Stimulated activated CD8-positive, alpha-beta memory T cell treated with anti-CD3 and anti-CD28 coated beads, Interleukin-7, amount 100 ng/mL, for 24 hours (primary cell): ENCODE measurements around the gene C1orf167.

ENCODE experiments used
- DNase-seq: peaks from one replicate; pipeline ENCODE4 v3.0.0-alpha.2; 2020; ENCODE audit warnings: low read depth

Gene C1orf167

DNA sequence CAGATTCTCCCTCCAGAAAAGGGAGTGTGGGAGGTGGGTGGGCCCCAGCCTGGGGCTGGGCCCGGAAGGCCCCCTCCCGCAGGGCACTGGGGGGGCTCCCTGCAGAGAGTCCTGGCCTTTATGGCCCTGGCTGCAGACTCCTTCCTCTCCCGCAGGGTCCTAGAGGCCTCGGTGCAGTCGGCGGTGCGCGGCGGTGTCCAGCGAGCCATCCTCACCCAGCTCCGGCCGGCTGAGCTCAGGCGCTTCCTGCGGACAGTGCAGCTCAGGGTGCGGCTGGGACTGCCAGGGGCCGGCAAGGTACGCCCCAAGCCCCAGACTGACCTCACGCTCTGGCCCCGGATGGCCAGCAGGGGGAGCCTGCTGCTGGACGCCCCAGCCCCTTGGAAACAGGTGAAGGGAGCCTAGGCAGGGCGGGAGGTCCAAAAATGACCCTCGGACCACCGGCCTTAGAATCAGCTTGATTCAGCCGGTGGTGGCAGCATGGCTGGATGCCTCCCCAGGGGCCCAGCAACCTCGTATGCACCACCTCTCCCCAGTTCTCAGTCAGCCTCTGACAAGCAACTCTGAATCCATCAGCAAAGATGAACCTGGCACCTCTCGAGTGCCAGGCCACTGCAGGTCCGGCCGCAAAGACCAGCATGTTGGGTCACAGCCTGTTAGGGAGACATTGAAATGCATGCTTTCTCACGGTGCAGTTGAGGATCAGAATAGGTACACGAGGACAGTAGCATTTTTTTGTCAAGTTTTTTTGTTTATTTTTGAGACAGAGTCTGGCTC lies 23.2 kb downstream of the C1orf167 start:
- DNase-seq: no peak

DNA sequence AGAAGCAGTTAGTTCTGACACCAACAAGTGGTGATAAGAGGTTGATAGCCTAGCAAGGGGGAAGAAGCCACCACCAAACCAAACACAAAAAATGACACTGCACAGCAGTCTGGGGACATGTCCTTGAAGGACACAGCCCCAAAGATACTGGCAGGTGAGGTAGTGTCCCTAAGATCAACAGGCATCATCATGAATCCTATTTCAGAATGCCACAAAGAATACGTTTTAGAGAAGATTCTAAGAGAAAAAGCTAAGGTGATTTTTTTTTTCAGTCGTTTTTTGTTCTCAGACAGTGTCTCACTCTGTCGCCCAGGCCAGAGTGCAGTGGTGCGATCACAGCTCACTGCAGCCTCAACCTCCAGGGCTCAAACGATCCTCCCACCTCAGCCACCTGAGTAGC lies 24.2 kb downstream of the C1orf167 start:
- DNase-seq: no peak

DNA sequence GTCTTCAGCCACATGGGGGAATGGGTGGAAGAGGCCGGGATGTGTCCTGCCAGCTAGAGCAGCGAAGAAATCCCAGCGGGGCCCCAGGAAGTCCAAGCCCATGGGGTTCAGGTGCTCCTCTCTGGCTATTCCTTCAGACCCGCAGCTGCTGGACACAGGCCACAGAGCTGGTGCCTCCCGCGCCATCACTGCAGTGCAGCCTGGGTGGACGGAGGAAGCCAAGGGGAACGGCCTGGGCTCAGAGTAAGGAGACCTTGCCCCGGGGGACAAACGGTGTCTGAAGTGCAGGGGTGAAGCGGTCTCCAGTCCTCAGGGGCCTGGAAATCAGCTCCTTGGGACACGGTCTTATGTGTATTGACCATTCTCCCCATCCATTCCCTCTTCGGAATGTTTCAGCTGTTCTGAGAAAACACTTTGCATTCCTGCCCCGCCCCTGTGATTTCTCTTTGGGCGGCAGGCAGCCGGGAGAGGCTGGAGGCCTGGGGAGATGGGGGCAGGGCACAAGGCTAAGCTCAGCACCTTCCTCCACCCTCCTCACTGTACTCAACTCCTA lies 25.3 kb downstream of the C1orf167 start:
- DNase-seq: no peak

DNA sequence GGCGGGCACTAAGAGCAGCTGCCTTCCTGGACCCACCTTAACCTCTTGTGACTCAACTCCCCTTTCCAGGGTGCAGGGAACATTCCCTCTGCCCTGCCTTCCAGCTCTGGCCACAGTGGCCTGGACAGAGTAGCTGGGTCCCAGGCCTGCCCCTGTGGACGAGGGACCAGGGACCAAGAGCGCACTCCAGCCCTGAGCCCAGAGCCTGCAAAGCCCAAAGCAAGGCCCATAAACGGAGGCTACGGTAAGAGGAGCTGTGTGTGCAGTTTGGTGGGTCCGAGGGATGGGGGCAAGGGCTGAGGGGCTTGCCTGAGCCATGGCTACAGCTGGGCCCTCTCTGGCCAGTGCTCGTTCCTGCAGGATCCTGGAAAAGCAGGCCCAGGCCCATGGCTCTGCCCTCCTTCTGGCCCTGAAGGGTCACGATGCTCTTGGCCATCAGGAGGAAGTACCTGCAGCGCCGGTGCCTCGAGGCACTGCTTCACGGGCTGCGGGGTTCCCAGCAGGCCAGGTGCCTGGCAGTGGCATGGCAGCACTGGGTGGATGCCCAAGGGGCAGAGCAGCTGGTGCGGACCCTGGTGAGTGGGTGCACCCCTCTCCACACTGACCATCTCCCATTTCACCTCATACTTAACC lies 25.9 kb downstream of the C1orf167 start:
- DNase-seq: no peak

DNA sequence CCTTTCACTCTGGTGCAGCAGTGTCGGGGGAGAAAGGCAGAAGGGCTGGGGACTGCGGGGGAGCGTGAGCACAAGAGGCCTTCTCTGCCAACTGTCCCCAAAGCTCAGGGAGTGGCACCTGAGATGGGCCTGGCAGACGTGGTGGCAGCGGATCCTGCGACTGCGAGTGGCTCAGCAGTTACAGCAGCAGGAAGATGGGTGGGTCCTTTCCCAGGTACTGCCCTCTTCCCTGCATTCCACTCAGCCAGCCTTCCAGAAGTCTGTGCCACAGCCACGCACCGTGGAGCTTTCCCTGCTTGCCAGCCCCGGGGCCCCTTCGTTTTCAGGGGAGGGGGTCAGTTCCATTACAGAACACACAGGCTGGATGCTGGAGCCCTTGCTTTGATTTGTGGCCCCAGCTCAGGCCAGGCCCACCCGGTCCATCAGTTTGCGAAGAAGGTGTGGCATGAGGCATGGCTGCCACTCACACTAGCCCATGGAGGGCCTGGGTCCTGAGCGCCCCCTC lies 26.6 kb downstream of the C1orf167 start:
- DNase-seq: no peak

DNA sequence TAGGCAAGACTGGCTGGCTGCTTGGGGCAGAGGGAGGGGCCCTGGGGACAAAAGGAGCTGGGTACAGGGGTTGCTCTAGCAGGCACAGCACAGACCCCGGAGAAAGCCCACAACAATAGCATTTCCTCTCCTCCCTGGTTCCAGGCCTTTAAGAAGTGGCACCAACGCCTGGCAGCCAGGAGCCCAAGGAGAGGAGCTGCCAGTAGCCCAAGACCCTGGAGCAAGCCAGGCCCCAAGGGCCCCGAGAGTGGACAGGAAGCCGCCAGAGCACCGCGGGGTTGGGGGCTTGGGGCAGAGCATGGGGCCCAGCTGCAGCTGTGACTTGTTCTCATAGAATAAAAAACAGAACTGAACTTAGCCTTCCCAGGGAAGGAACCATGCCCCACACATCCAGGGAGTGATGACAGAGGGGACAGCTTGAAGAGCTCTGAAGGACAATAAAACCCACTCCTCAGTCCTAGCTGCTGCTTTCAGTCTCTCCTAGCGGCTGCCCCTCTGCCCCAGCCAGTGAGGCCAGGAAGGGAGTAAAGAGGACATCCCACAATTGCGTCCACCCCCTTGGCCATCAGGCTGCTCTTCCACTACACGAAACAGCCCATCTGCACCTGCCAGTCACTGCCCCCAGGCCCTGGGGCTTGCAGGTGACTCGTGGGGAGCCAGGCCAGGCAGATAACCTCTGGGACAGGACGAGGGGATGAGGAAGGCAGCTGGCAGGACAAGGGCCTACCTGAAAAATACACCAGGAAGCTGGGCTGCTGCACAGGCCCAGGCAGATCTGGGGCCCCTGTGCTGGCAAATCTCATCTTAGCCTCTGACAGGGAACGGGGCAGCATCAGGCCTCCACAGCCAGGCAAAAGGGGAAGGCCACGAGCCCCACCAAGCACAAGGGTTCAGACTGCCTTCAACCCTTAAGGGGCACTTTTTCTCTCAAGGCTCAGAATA lies 27.4 kb downstream of the C1orf167 start:
- no peak for DNase-seq

DNA sequence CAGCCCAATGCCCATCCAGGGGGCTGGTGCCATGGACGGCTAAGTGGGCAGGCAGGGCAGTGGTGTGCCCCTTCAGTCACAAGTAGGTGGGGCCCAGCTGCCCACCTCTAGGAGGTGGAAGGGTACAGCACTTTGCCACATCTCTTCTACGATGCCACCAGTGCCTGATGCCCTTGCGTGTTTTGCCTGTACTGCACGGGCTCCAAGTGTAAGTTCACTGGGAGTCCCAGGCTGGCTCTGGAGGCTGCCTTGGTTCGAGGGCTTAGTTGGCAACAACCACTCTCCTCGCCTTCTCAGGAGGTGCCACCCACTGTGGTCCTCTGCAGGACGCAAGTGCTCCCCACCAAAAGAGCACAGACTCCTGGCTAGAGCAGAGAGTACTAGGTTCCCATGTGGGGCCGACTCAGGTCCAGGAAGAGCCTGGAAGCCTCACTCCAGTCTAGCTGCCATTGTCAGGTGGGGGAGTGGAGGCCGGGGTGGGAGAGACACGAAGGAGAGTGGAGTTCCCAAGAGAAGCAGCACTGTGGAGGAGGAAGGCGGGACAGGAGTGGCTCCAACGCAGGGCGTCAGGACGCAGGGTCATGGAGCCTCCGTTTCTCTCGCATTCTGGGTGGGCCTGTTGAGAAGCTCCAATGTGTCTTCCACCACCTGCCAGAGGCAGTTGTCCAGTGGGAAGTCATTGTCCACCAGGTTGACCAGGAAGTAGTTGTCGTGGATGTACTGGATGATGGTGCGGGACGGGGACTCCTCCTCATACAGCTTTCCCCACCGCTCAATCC lies 28.3 kb downstream of the C1orf167 start:
- no peak for DNase-seq

DNA sequence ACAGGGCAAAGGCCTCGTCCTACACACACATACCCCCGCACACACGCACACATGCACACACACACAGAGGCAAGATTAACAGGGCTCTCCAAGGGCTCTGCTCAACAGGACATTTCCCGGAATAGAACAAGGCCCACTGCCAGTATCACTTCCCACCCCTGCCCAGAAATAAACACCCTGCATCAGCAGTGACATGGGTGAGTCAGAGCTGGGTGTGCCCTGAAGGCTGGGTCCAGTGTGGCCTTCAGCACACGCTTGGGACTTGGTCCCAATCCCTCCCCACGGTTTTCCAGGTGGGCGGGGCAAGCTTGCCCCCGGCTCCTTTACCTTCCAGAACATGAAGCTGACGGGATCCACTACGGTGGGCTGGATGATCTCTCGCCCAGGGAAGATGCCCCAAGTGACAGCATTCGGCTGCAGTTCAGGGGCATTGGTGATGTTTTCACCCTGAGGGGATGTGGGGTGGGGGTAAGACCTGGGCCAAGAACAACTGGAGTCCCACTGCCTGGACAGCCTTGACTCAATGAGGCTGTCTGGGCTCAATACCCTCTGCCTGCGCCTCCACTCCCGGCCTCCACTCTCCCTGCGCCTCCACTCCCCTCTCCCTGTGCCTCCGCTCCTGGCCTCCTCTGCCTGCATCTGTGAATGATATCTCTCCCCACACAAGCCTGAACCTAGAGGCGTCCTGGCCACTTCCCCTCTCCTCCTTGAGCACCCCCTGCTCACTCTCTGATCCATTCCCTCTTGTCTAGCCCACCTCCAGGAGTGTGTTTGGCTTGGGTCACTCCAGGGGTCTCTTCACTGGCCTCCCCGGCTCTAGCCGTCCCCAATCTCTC lies 29.1 kb downstream of the C1orf167 start:
- DNase-seq: no peak

DNA sequence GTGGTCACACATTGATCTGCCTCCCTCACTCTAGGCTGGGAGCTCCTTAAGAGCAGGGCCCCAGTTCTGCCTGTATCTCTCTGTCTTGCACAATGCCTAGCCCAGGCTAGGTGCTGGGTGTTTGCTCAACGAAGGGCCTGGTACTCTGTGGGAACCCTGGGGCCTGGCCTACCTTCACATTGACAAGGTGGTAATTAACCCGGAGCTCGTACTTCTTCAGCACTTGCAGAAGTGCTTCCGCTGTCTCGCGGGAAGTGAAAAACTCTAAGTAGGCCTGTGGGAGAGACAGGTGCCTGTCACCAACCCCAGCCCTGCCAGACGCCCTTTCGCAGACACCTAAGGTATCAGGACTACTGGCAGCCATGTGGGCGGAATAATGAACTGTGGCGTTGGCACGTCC lies 30.1 kb downstream of the C1orf167 start:
- no peak for DNase-seq

DNA sequence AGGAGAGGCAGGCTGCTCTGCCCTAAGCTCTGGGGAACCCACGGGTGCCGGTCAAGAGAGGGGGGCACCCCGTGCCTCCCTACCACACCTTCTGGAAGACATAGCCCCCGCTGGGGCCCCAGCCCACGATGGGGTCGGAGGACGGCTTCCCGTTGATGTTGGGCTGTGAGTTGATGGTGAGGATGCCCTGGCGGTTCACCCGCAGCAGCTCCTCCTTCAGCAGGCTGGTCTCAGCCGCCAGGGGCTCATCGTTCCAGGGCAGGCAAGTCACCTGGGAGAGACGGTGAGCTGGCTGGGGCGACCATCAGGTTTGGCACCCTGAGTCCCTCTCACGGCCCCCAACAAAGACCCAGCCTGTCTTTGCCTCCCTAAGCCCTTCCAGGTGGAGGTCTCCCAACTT lies 31.8 kb downstream of the C1orf167 start:
- no peak for DNase-seq

DNA sequence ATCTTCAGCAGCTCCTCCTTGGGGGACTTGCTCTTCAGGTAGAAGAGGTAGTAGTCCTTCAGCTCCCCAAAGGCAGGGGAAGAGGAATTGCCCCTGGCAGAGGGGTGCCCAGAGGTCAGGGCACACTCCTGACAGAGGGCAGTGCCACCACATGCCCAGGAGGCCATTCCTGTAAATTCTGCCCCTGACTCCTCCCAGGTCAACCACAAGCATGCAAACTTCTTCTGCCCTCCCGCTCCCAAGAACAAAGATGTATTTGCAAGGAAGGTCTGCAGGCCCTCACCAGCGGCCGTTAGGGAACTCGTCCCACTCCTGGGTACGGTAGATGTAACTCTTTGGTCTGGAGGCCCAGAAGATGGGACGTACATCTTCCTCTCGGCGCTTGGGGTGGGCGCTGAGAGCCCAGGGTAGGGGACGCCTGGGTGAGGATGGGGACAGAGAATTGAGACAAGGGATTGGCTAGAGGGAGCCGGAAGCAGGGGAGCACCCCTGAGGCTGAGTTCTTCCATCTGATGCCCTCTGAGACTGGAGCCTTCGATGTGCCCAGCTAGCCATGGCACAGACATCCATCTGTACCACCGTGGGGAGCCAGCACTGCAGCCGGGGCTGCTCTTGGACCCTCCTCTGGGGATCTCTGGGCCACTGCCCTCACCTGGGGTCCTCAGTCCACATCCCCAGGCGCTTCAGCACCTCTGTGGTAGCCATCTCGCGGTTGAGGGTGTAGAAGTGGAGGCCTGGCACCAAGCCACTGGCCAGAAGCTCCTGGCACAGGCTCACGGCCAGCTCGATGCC lies 32.6 kb downstream of the C1orf167 start:
- no peak for DNase-seq

DNA sequence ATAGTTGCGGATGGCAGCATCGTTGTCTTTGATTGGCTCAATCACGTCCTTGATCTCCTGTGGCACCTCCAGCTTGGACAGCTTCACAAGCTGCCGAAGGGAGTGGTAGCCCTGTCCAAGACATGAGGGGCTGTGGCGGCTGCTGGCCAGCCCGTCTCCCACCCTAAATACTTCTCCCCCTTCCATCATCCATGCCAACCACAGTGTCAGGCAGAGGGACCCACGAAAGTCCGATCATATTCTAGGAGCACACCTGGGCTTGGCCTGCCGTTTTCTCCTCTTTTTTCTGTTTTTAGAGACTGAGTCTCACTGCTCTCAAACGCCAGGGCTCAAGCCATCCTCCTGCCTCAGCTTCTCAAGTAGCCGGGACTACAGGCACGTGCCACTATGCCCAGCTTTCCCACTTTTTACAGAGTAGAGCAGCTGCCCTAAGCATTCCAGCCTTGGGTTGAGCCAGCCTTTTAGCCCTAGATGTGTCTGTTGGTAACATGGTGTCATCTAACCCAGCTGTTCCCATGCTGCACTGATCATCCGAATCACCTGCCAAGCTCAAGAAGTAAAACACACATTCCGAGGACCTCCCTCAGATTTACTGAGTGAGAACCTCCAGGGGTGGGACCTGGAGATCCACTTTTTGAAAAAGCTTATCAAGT lies 33.4 kb downstream of the C1orf167 start:
- no peak for DNase-seq

DNA sequence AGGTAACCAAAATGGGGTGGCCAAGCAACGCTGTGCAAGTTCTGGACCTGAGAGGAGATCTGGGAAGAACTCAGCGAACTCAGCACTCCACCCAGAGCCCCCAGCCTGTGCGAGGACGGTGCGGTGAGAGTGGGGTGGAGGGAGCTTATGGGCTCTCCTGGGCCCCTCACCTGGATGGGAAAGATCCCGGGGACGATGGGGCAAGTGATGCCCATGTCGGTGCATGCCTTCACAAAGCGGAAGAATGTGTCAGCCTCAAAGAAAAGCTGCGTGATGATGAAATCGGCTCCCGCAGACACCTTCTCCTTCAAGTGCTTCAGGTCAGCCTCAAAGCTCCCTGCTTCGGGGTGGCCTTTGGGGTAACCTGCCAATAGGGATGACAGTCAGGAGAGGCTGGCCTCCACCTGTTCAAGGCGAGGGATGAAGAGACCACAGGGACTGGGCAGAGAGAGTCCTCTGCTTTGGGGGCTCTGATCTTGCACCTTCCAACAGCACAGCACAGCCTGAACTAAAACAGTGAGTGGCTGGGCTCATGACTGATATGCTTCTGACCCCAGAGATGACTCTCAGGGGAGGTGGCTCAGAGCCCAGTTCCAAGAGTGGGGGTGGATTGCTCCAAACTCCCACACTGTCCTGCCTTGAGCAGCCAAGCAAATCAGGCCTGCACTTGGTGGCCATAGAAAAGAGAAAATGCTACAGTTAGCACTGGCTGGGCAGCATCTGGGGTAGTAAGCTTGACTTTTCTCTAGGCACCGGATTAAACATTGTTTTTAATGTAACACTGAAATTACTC lies 34.2 kb downstream of the C1orf167 start:
- DNase-seq: no peak

DNA sequence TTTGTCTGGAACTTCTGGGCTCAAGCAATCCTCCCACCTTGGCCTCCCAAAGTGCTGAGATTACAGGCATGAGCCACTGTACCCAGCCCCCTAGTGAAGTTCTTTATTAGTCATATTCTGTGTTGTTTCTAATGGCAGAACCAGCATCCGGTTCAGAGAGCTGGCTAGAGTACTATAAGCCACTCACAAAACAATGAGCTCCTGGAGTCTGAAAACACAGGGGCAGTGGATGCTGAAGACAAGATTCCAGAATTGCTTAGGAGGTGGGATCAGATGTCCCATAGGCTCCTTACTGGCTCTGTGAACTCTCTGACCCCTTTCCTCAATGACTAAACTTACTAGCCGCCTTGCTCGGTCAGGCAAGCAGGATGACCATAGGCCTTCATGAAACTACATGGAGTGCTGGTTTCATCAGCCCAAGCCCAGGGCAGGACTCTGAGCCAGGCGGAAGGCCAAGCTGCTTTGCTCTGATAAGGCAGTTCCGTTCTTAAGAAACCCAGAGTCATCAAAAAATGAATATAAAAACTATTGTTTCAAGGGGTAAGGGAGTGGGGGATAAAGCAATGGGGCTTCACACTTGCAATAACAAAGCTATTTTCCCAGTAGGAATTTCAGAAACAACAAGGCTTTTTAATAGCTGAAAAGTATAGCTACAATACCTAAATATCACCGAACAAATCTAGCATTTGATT lies 35.7 kb downstream of the C1orf167 start:
- DNase-seq: no peak

DNA sequence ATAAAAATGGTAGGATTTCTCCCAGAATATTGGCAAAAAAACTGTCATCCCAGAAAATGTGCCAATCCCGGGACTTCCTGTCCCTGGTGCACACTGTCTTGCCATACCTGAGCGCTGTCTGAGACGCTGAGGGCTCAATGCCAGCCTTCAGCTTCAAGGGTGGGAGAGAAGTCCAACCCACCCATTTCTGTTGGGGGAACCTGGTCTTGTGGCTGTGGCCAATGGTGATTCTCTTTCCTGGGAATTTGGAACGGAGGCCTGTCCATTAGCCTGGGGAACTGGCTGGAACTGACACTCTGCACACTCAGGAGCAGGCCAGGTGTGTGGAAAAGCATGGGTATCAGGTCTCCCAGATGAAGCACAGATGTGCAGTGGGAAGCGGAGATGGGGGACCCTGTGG lies 37.1 kb downstream of the C1orf167 start:
- DNase-seq: no peak

DNA sequence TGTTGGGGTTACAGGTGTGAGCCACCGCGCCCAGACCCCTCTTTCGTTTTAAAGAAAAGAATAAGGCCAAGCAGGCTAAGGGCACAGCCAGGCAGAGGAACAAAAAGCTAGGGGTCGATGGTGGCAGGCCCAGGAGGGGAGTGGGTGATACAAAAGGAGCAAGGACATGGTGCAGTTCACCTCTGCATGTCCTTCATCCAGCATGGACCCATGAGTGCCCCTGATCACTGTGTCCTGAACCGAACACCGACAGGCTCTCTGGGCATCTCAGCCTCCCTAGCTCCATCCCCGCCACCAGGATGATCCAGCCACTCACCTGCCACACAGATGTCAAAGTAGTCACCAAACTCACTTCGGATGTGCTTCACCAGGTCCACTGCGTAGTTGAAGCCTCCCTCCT lies 37.9 kb downstream of the C1orf167 start:
- no peak for DNase-seq

DNA sequence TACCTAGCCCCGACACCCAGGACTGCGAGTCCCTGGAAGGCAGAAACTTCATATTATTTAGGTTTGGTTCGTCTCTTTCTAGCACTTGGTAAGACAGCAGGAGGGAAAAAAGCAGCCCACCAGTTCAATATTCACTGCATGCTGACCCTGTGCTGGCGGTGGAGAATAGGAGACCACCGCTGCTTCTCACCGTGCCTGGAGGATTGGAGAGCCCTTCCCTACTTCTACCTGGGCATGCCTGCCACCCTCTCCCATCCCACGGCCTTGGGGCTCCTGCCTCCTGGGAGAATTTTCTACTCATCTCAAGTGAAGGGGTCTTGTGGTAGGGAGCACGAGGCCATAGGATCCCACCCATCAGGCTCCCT lies 38.4 kb downstream of the C1orf167 start:
- no peak for DNase-seq
